ENCODE data around the gene HSD11B1. TPM values are rescaled to one million over a fixed set of nuclear protein-coding genes. Genes with fewer than 3 reads are reported as not detected.

Gene HSD11B1
- total RNA-seq, 1 experiment from 2014 or later: 0.27 TPM

GRCh38 chr1:209768354-209768774 lies 63.7 kb downstream of the HSD11B1 start:
- CTCF ChIA-PET: no interaction called here
- H4K20me1 ChIP-seq (ENCODE audit: insufficient read depth): no peaks in the 10 kb centered on the region
- H3K9ac ChIP-seq (ENCODE audit: low read length): no peak overlapping the region
- ATAC-seq (no peak), DNase-seq (ENCODE audit: low read depth, low spot score) (no peak)
- H3K79me2 ChIP-seq (ENCODE audit: insufficient read depth, low read length): no peaks in the 10 kb centered on the region
- H3K27me3 ChIP-seq (ENCODE audit: insufficient read depth, low read length): no peaks in the 10 kb centered on the region
- RAD21 ChIA-PET (ENCODE audit: low non-redundant PET in 1 of 2, low total read pairs in 2 of 2, uncharacterized antibody in 2 of 2, unreplicated experiment in 2 of 2): no interaction called here
- no peaks in the 10 kb centered on the region; a peak in 1 of 4 replicates for H3K9me3 ChIP-seq (ENCODE audit: control insufficient read depth in 1 of 2, insufficient read depth in 1 of 2, low read depth in 1 of 2, low read length in 2 of 2)
- no peak overlapping the region for H3K4me3 ChIP-seq (replicated peaks in 1 of 2; ENCODE audit: low read depth in 1 of 2, low read length in 2 of 2)
- intact Hi-C loops (cut with micrococcal nuclease): no loop called here
- POLR2A ChIA-PET: no interaction called here
- H3K4me1 ChIP-seq (ENCODE audit: control insufficient read depth in 1 of 2, insufficient read depth in 2 of 2, low read length in 2 of 2): no peaks in the 10 kb centered on the region
- H3K27ac ChIP-seq (ENCODE audit: low read depth, low read length): no peak overlapping the region
- TF ChIP-seq CTCF (IDR thresholded peaks at IDR 0.05 in 2 of 3, conservative IDR thresholded peaks at IDR 0.05 in 1 of 3; ENCODE audit: borderline replicate concordance in 1 of 3, insufficient read depth in 1 of 3, low read depth in 2 of 3, low read length in 2 of 3) (no peak), TCF7L2 (IDR thresholded peaks at IDR 0.05; ENCODE audit: borderline replicate concordance, extremely low read depth, insufficient read depth, insufficient read length) (no peak), ZBTB33 (IDR thresholded peaks at IDR 0.05; ENCODE audit: extremely low read depth, insufficient replicate concordance, low read length) (no peak), EZH2 (IDR thresholded peaks at IDR 0.05) (no peak), SIN3A (IDR thresholded peaks at IDR 0.05; ENCODE audit: low read depth) (no peak), REST (IDR thresholded peaks at IDR 0.05; ENCODE audit: low read depth) (no peak), ATF3 (IDR thresholded peaks at IDR 0.05) (no peak), SRF (IDR thresholded peaks at IDR 0.05; ENCODE audit: low read depth) (no peak), JUND (IDR thresholded peaks at IDR 0.05) (no peak), RAD21 (IDR thresholded peaks at IDR 0.05; ENCODE audit: low read depth) (no peak), CBX3 (IDR thresholded peaks at IDR 0.05; ENCODE audit: low read depth) (no peak), POLR2A (IDR thresholded peaks at IDR 0.05; ENCODE audit: borderline replicate concordance, extremely low read depth, insufficient read depth, insufficient read length) (no peak), FOSL1 (IDR thresholded peaks at IDR 0.05; ENCODE audit: low read depth) (no peak), POLR2AphosphoS5 (IDR thresholded peaks at IDR 0.05; ENCODE audit: low read depth, low read length) (no peak), CEBPB (IDR thresholded peaks at IDR 0.05; ENCODE audit: low read depth) (no peak), MAX (IDR thresholded peaks at IDR 0.05) (no peak)
- no peaks in the 10 kb centered on the region for H3K9me2 ChIP-seq (ENCODE audit: insufficient read depth)
- no peak overlapping the region for H2AFZ ChIP-seq (ENCODE audit: low read depth, low read length, poor library complexity, severe bottlenecking)
- H3K36me3 ChIP-seq (ENCODE audit: control insufficient read depth in 1 of 2, insufficient read depth in 2 of 2, low read length in 2 of 2): no peaks in the 10 kb centered on the region
- no peak overlapping the region for H3K4me2 ChIP-seq (ENCODE audit: low read length)
- no TSS peak for BruUV-seq (replicated peaks)
